Mesenchymal stem cell (in vitro differentiated cells and primary cell): Measurements from ENCODE around the gene XPNPEP1.

Experiments
- DNase-seq: peaks from one replicate; pipeline ENCODE4 v3.0.0-alpha.2; 2013
- H2AFZ ChIP-seq: one replicate; pipeline ENCODE4 v1.6.1; 2013; ENCODE audit warnings: low read depth, mild to moderate bottlenecking, control low read depth, inconsistent platforms, low read length, moderate library complexity
- H2AK5ac ChIP-seq: 2 replicates; pipeline ENCODE4 v1.6.1; 2013; ENCODE audit warnings: low read length, moderate library complexity, mild to moderate bottlenecking, inconsistent platforms; ENCODE audit not compliant: severe bottlenecking
- H2BK120ac ChIP-seq: one replicate; pipeline ENCODE4 v1.6.1; 2013; ENCODE audit warnings: low read depth, mild to moderate bottlenecking, inconsistent platforms, low read length, moderate library complexity
- H2BK12ac ChIP-seq, 2 experiments: one replicate each; pipeline ENCODE4 v1.6.1; 2013; ENCODE audit warnings: inconsistent platforms in 2 of 2, low read length in 2 of 2, mild to moderate bottlenecking in 2 of 2, moderate library complexity in 2 of 2, control low read depth in 1 of 2
- H2BK15ac ChIP-seq: one replicate; pipeline ENCODE4 v1.6.1; 2013; ENCODE audit warnings: mild to moderate bottlenecking, low read depth, inconsistent platforms; ENCODE audit not compliant: poor library complexity, severe bottlenecking
- H2BK5ac ChIP-seq: 2 replicates; pipeline ENCODE4 v1.6.1; 2013; ENCODE audit warnings: low read depth, mild to moderate bottlenecking, low read length, control low read depth, inconsistent platforms; ENCODE audit not compliant: poor library complexity, severe bottlenecking
- H3K14ac ChIP-seq, 2 experiments: one replicate each; pipeline ENCODE4 v1.6.1; 2013; ENCODE audit warnings: inconsistent platforms in 2 of 2, low read length in 2 of 2, control low read depth in 1 of 2, mild to moderate bottlenecking in 1 of 2, moderate library complexity in 1 of 2
- H3K18ac ChIP-seq, 2 experiments: one replicate each; pipeline ENCODE4 v1.6.1; 2013; ENCODE audit warnings: inconsistent platforms in 2 of 2, low read length in 2 of 2, control low read depth in 1 of 2, low read depth in 1 of 2, mild to moderate bottlenecking in 1 of 2
- H3K23ac ChIP-seq, 2 experiments: one replicate each; pipeline ENCODE4 v1.6.1; 2013; ENCODE audit warnings: inconsistent platforms in 2 of 2, low read length in 2 of 2, mild to moderate bottlenecking in 2 of 2, moderate library complexity in 2 of 2, control low read depth in 1 of 2
- H3K27ac ChIP-seq: 2 replicates; pipeline ENCODE4 v1.5.1; 2013; ENCODE audit warnings: mild to moderate bottlenecking, moderate library complexity, low read length, control low read depth, inconsistent platforms; ENCODE audit not compliant: poor library complexity, severe bottlenecking
- H3K27me3 ChIP-seq, 2 experiments: 2 replicates each; pipeline versions ENCODE4 v1.6.1 to v1.7.0; 2013; ENCODE audit warnings: low read length in 2 of 2, mild to moderate bottlenecking in 2 of 2, moderate library complexity in 2 of 2, control low read depth in 1 of 2, inconsistent platforms in 1 of 2; ENCODE audit not compliant: control insufficient read depth in 1 of 2, insufficient read depth in 1 of 2
- H3K36me3 ChIP-seq, 2 experiments: 2 replicates each; pipeline versions ENCODE4 v1.6.1 to v1.7.0; 2013; ENCODE audit warnings: low read length in 2 of 2, control low read depth in 1 of 2, inconsistent platforms in 1 of 2, low read depth in 1 of 2, mild to moderate bottlenecking in 1 of 2; ENCODE audit not compliant: insufficient read depth in 2 of 2, control insufficient read depth in 1 of 2
- H3K4ac ChIP-seq, 2 experiments: one replicate each; pipeline ENCODE4 v1.6.1; 2013; ENCODE audit warnings: inconsistent platforms in 2 of 2, low read length in 2 of 2, mild to moderate bottlenecking in 2 of 2, moderate library complexity in 2 of 2, control low read depth in 1 of 2, low read depth in 1 of 2
- H3K4me1 ChIP-seq: 2 replicates; pipeline ENCODE4 v1.6.1; 2013; ENCODE audit warnings: low read depth, low read length, control low read depth; ENCODE audit not compliant: control insufficient read depth, insufficient read depth
- H3K4me2 ChIP-seq: 2 replicates; pipeline ENCODE4 v1.6.1; 2013; ENCODE audit warnings: low read length, mild to moderate bottlenecking, inconsistent platforms; ENCODE audit not compliant: poor library complexity, severe bottlenecking
- H3K4me3 ChIP-seq, 2 experiments: 2 replicates each; pipeline versions ENCODE4 v1.5.1 to v1.7.0; 2013; ENCODE audit warnings: low read length in 2 of 2, mild to moderate bottlenecking in 2 of 2, control low read depth in 1 of 2, low read depth in 1 of 2; ENCODE audit not compliant: insufficient read depth in 1 of 2
- H3K79me1 ChIP-seq: replicated peaks from 2 replicates; pipeline ENCODE4 v1.6.1; 2013; ENCODE audit warnings: mild to moderate bottlenecking, control low read depth, low read length, inconsistent platforms; ENCODE audit not compliant: poor library complexity, severe bottlenecking
- H3K9ac ChIP-seq: 2 replicates; pipeline ENCODE4 v1.7.0; 2013; ENCODE audit warnings: mild to moderate bottlenecking, low read length, moderate library complexity
- H3K9me3 ChIP-seq: 2 replicates; pipeline ENCODE4 v1.7.0; 2013; ENCODE audit warnings: mild to moderate bottlenecking, low read length; ENCODE audit not compliant: control insufficient read depth
- H4K8ac ChIP-seq: one replicate; pipeline ENCODE4 v1.6.1; 2013; ENCODE audit warnings: inconsistent platforms, mild to moderate bottlenecking, low read length, moderate library complexity
- H4K91ac ChIP-seq: one replicate; pipeline ENCODE4 v1.6.1; 2013; ENCODE audit warnings: mild to moderate bottlenecking, low read length, inconsistent platforms
- WGBS: methylation state at CpG from one replicate; pipeline ENCODE4 v1.1.7; 2013; ENCODE audit warnings: mixed read lengths; 5-methylcytosine and 5-hydroxymethylcytosine counted together

The XPNPEP1 gene

DNA sequence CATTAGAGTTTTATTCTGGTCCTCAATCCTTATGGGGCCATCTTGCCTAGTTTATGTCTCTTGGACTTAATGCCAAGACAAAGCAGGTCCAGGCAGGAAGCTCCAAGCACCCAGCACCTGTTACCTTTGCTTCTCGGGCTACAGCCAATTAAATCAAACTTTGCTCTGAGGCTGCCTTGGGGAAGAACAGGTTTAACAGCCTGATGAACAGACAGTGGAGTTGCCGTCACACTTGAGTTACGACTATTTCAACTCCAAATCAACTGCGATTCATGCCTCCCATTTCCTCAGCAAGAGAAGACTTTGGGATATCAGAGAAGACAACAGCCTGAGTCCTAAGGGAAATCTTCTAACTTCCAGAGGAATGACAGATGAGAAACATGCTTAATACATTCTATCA is 62.2 kb downstream of the XPNPEP1 start:
- no peak overlapping the region for H3K4me2 ChIP-seq
- H3K23ac ChIP-seq: no peak overlapping the region
- H4K91ac ChIP-seq: no peak overlapping the region
- no peak overlapping the region for H3K14ac ChIP-seq
- no peak overlapping the region for H3K27ac ChIP-seq
- no peak overlapping the region for H2BK5ac ChIP-seq
- H3K4me3 ChIP-seq: no peak overlapping the region
- H2BK12ac ChIP-seq: no peak overlapping the region
- no peak overlapping the region for H3K4ac ChIP-seq
- H3K36me3 ChIP-seq: peaks cover 24 to 37% of the 10 kb centered on the region in 2 experiments
- no peak overlapping the region for H2BK15ac ChIP-seq
- H3K4me1 ChIP-seq: no peaks in the 10 kb centered on the region
- H2BK120ac ChIP-seq: no peak overlapping the region
- 98% methylated on average over 4 of the region's 4 CpGs for WGBS
- H3K9ac ChIP-seq: no peak overlapping the region
- DNase-seq: no peak
- H2AK5ac ChIP-seq: no peak overlapping the region
- no peaks in the 10 kb centered on the region for H3K27me3 ChIP-seq
- peaks cover 5% of the 10 kb centered on the region for H3K79me1 ChIP-seq
- H3K9me3 ChIP-seq: peaks cover 9% of the 10 kb centered on the region
- H4K8ac ChIP-seq: no peak overlapping the region
- H3K18ac ChIP-seq: no peak overlapping the region
- no peak overlapping the region for H2AFZ ChIP-seq

- H2AK5ac ChIP-seq: no peak overlapping the region
- no peak overlapping the region for H2AFZ ChIP-seq
- H3K36me3 ChIP-seq: peaks cover 8 to 19% of the 10 kb centered on the region in 2 experiments
- H3K9me3 ChIP-seq: peaks cover 9% of the 10 kb centered on the region
- H2BK12ac ChIP-seq: no peak overlapping the region
- H3K4me2 ChIP-seq: no peak overlapping the region
- H3K9ac ChIP-seq: no peak overlapping the region
- no peak for DNase-seq
- no peak overlapping the region for H3K14ac ChIP-seq
- no peak overlapping the region for H4K91ac ChIP-seq
- H2BK5ac ChIP-seq: no peak overlapping the region
- no peak overlapping the region for H4K8ac ChIP-seq
- H2BK120ac ChIP-seq: no peak overlapping the region
- H3K18ac ChIP-seq: no peak overlapping the region
- no peak overlapping the region for H3K23ac ChIP-seq
- H3K27me3 ChIP-seq: no peaks in the 10 kb centered on the region
- H3K4me3 ChIP-seq: no peak overlapping the region
- H3K4me1 ChIP-seq: no peaks in the 10 kb centered on the region
- no peak overlapping the region for H2BK15ac ChIP-seq
- no peaks in the 10 kb centered on the region for H3K79me1 ChIP-seq
- H3K27ac ChIP-seq: no peak overlapping the region
- WGBS: 100% methylated on average over 1 of the region's 1 CpG
- H3K4ac ChIP-seq: no peak overlapping the region
These were observed 64.1 kb downstream of the XPNPEP1 start for GRCh38 chr10:109859221-109859620.

- 90% methylated on average over 5 of the region's 5 CpGs for WGBS
- no peak overlapping the region for H2BK15ac ChIP-seq
- H3K18ac ChIP-seq: no peak overlapping the region
- no peak overlapping the region for H2BK5ac ChIP-seq
- no peak overlapping the region for H4K91ac ChIP-seq
- no peak overlapping the region for H2AK5ac ChIP-seq
- no peak overlapping the region for H3K4me2 ChIP-seq
- no peaks in the 10 kb centered on the region for H3K4me1 ChIP-seq
- H2AFZ ChIP-seq: no peak overlapping the region
- no peak overlapping the region for H3K9ac ChIP-seq
- no peak overlapping the region for H2BK120ac ChIP-seq
- no peaks in the 10 kb centered on the region for H3K79me1 ChIP-seq
- no peak overlapping the region for H3K4me3 ChIP-seq
- no peaks in the 10 kb centered on the region for H3K9me3 ChIP-seq
- H3K4ac ChIP-seq: no peak overlapping the region
- no peak overlapping the region for H3K27ac ChIP-seq
- no peak for DNase-seq
- no peak overlapping the region for H2BK12ac ChIP-seq
- H3K36me3 ChIP-seq: peaks cover 4 to 6% of the 10 kb centered on the region in 2 experiments
- H4K8ac ChIP-seq: no peak overlapping the region
- peaks cover 0 to 4% of the 10 kb centered on the region in 2 experiments for H3K27me3 ChIP-seq
- H3K23ac ChIP-seq: no peak overlapping the region
- H3K14ac ChIP-seq: no peak overlapping the region
These were observed 67.6 kb downstream of the XPNPEP1 start for GRCh38 chr10:109855746-109856145.

GRCh38 chr10:109853921-109854320 is 69.4 kb downstream of the XPNPEP1 start:
- Histone ChIP-seq H2AK5ac (no peak overlapping the region), H2BK12ac (no peak overlapping the region), H3K27me3 (peaks cover 4 to 7% of the 10 kb centered on the region in 2 experiments), H3K27ac (no peak overlapping the region), H3K4me3 (no peak overlapping the region), H3K4me2 (no peak overlapping the region), H3K18ac (no peak overlapping the region), H3K4ac (no peak overlapping the region), H3K9ac (no peak overlapping the region), H4K8ac (no peak overlapping the region), H2BK120ac (no peak overlapping the region), H3K36me3 (peaks cover 0 to 3% of the 10 kb centered on the region in 2 experiments), H2AFZ (no peak overlapping the region), H3K79me1 (no peaks in the 10 kb centered on the region), H3K23ac (no peak overlapping the region), H3K4me1 (no peaks in the 10 kb centered on the region), H3K9me3 (no peaks in the 10 kb centered on the region), H4K91ac (no peak overlapping the region), H2BK15ac (no peak overlapping the region), H3K14ac (no peak overlapping the region), H2BK5ac (no peak overlapping the region)
- WGBS: 96% methylated on average over 7 of the region's 7 CpGs
- DNase-seq: no peak
